ENCODE results near the gene ZBTB22. TPM values are rescaled to one million over a fixed set of nuclear protein-coding genes. Genes with fewer than 3 reads are reported as not detected.
A peak's percentile ranks its signal among the peaks of the same experiment; 100 is the strongest.

ZBTB22 gene
- total RNA-seq, 1 donor from 2014 or later, result 24.1 TPM

DNA sequence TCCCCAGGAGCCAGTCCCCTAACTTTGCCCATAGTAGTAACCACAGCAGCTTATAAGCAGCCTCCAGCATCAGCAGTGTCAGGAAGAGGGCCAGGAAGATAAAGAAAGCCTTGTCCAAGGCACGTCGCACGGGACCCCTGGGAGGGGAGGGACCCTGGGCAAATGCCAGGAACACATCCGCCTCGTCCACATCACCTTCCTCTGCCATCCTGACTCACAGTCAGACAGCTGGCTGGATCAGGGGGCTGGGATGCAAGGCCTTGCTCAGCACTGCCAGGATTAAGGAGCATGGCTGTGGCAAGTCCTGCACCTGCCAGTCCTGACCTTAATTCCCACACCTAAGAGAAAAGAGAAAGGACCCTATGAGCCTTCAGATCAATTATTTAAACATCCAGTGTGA, 11.5 kb upstream of the ZBTB22 start:
- DNase-seq (ENCODE audit: low read depth), result no peak

DNA sequence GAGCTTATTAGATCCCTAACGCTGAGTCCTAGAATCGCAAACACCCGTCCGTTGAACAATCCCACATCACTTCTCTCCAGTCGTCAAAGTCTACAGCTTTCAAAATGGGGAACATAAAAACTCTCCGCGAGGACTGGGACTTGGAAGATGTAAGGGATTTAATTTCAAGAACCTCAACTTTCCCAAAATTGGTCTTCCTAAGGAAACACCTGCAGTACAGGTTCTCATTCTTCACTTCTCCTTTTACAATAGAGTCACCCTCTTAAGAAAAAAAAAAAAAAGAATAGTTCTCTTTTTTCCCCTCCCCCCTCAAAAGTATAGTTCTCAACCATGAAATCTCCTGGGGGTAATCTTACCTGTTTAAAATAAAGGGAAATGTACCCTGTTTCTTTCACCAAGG, 6.6 kb upstream of the ZBTB22 start:
- DNase-seq (ENCODE audit: low read depth), result no peak

DNA sequence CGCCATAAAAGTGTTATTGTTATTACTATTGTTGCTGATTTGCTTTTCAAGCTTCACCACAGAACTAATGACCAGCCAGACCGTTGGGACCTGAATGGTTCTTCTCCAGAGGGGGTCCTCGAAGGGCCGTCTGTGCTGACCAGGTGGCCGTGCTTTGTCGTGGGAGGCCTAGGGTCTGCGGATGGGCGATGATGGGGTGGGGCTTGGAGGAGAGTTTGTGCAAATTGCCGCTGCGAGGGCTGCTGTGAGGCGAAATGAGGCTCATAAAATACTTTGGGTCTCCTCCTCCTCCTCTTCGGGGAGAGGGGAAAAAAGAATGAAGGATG, 6.0 kb upstream of the ZBTB22 start:
- no peak for DNase-seq (ENCODE audit: low read depth)

DNA sequence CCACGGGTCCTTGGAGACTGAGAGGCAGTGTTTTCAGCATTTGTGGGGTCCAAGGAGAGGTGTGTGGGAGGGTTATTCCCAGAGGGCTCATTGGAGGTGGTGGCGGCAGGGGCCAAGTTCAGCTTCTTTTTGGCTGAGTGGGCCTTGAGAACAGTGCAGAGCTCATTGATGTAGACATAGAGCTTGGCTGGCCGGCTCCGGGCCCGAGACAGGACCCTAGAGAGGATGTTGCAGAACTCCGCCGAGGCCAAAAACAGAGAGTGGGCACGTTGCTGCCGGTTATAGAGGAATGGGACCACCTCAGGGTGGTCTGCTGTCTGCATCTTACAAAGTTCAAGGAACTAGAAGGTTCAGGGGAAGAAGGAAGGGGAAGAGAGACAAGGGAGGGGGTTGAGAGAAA, 3.7 kb upstream of the ZBTB22 start:
- DNase-seq (ENCODE audit: low read depth), result no peak

DNA sequence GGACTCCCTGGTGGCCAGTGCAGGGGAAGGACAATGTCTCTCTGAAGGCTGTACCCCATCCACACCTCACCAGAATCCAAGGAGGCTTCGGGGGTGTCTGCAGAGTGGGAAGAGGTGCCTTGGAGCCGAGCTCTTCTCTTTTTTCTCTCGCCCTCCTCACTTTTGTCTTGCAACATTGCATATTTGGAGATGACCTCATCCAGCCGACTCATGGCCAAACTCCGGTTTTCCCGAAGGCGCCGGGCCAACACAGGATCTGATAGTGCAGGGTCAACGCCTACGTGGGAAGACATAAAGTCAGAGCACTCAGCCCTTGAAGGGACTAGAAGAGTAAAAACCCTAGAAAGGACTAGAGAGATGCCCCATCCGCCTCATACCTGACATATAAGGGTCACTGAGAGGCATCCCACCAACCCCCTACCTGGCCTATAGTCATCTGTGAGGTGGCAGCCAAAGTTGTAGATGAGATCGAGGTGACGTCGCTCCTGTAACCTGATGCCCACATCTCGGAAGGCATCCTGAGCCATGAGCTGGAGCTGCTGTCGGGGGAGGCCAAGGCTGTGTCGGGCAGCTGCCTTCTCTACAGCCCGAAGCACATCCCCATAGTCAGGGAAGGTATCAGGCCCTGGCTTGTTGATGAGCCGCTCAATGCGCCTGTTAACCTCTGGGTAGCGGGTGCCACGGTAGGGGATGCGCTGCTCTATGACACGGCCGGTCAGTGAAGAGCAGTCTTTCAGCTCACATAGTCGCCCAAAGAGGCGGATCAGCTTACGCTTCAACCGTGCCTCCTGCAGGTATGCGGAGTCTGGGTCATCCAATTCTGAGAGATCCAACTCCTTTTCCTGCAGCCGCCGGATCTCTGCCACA, 3.0 kb upstream of the ZBTB22 start:
- no peak for DNase-seq (ENCODE audit: low read depth)

DNA sequence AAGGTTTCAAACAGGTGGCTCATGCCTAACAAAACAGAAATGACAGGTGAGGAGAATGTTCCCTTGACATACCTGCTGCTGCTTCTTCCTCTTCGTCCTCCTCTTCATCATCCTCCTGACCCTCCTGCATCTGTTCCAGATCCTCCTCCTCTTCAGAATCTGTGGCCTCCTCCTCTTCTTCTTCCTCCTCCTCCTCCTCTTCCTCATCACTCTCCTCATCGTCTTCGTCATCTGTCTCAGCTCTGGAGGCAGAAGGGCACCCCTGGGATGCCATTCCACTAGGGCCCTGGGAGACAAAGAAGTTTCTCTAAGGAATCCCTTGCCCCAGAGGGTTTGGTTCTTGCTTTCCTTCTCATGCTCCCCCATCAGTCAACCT, 2.4 kb upstream of the ZBTB22 start:
- DNase-seq (ENCODE audit: low read depth), result no peak

DNA sequence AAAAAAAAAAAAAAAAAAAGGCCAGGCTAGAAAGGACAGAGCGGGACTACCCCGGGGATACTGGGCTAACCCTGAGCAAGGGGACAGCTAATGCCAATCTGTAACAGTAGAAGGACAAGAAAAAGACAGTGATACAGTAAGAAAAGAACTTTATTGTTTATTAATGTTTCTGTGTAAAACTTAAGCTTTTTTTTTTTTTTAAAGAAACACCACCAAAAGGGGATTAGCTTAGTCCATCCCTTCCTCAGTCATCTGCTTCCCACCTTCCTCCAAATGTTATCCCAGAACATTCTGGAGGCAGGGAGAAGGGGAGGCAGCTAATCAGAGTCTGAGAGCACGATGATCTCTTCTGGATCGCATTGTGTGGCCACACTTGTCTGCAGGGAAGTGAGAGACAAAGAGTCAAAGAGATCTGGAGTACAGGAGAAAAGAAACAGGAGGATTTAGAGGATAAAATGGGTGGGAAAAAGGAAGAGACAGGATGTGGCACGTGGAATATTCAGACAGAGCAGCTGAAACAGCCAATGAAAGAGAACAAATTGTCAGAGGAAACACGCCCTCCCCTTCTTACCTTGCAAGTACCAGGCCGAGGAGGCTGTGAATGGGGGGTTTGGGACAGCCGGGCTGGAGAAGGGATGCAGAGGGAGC, 1.0 kb upstream of the ZBTB22 start:
- DNase-seq (ENCODE audit: low read depth), result no peak

DNA sequence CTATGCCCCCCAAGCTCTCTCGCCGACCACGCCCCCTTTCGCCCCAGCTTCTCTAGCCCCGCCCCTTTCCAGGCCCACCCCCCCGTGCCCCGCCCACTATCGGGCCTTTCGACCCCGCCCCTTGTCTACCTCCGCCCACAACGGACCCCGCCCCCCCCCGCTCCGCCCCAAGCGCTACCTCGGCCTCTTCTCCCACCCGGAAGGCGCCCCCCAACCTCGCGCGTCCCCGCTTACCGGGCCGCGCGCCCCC, 200 bp downstream of the ZBTB22 start:
- DNase-seq (ENCODE audit: low read depth), result no peak

DNA sequence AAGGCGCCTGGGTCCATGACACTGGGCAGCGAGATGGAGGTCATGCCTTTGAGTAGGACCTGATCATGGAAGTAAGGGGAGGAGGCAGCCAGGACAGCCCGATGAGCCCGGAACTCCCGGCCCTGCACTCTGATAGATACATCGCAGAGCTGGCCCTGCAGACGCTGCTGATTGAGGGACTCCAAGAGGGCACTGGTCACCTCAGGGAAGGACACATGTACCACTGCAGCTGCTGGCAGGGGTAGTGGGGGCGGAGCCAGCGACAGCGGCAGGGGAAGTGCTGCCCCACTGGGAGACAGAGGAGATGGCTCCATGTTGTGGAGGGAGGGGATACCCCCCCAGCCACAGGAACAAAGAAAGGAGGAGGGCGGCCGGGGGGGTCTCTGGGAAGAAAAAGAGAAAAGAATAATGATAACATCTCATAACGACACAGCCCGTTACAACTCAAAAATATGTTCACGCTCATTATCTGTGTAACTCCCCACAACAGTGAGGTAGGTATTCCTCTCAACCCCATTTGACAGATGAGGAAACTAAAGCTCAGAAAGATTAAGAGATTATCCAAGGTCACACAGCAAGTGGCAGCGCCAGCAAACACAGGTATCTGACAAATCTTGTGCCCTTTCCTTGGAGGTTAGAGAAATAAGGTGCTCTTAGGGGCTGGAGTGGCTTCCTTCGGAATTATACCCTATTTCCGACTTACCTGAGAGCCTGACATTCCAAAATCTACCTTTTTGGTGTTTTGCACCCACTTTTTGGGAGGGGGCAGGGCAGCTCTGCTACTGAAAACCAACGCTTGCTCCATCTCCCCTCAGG, 733 bp downstream of the ZBTB22 start:
- DNase-seq (ENCODE audit: low read depth), result no peak

DNA sequence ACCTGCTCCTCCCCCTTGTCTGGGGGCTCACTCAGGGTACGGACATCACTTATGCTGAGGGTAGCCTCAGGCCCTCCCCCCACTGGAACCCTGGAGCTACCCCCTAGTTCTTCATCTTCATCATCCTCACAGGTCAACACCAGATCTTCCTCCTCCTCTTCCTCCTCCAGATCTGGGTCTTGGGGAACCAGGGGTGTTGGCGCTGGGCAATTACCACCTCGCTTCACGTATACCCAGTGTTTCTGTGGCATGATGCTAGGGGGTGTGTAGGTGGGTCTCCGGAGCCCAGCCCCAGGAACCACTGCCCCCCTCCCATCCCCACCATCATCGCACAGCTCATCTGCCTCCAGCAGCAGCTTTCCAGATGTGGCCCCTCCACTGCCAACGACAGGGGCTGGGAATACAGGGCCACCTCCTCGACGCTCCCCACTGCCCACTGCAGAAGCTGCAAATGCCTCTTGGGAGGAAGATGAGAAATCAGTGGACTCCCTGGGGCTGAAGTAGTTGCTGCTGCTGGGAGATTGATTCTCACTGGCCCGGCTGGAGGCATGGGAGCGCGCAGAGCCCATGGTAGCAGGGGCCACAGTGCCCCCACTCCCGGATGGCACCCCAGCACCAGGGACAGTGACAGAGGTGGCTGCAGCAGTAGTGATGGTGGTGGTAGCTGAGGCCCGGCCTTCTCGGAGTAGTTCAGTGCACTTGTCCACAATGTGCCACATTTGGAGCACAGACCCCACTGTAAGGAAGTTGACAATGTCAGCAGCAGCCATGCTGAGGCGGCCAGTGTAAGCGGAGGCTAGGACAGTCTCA, 1.5 kb downstream of the ZBTB22 start:
- no peak for DNase-seq (ENCODE audit: low read depth)

DNA sequence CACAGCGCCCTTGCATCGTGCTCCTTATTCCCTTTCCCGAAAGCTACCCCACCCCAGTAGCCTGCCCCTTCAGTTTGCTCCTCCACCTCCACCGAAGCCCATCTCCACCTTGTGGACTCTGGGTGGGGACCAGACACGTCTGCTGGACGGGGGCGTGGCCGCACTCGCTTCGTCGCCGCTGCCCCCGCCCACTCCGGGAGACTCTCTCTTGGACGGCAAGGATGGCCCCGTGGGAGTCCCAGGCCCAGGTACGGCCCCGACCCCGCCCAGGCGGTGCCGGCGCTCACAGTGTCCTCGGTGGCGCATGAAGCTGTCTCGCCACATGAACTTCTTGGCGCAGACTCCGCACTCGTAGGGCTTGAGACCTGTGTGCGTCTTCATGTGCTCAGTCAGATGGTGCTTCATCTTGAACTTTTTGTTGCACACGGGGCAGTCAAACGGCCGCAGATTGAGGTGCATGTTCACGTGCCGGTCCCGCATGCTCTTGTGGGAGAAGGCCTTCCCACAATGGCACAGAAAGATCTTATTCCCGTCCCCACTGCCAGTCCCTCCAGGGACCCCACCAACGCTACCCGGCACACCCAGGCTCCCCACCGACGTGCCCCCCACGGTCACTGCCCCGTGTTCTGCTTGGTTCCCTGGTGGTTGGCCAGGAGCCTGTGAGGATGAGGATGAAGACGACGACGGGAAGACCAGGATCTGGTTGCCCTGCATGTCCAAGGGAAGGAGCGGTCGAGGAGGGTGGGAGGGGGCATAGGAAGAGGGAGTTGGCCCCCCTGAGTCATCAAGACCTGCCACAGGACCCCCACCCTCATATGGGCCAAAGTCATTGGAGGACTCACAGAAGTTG, 2.4 kb downstream of the ZBTB22 start:
- no peak for DNase-seq (ENCODE audit: low read depth)

DNA sequence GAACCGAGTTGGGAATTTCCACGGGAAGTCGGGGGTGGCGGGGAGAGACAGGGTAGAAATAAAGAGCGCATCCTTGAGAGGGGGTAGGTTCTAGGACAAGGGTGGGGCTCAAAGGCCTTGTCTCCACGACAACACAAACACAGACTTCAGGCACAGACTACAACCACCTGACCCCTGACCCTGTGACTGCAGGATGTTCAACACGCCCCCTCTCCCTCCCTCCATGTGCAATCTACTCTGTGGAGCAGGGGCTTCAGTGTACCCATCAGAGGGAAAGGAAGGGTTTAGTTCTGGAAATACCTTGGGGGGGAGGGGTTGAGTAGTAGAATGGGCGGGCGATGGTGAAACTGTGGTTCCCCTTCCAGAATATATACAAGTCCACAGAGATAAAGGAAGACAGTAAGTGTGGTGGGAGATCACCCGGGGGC, 3.0 kb downstream of the ZBTB22 start:
- peak; percentile 82 for DNase-seq (ENCODE audit: low read depth)

DNA sequence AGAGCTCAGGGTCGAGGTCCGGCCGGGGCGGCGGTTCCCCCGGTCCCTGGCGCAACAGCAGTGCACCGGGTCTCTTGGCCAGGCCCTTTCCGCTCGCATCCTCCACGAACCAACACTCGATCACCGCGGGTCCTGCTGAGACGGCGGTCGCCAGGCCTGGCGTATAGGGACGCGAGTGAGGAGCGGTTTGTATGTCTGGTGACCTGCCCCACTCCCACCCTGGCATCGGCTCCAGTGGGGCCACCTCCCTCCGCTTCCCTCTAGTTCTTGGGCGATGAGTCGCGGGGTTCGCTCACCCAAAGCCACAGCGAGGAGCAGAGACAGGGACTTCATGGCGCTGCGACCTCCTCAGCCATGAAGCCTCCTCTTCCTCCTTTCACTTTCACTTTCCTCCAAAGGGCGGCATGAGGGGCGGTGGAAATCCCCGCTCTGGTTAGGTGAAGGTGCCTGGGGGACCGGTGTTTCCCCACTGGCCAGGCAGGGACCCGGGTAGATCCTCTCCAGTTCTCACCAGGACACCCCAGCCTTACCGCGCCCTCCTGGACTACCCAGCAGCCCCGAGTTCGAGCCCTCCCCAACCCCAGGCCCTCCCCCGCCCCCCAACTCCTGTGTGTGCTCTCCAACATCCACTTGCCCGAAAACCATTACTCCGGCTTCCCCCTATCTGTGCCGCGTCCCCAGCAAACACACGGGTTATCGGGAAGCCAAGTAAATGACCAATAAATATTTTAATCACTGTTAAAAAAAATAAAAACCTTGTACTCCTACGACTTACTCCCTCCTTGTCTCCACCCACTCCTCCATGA, 3.6 kb downstream of the ZBTB22 start, which contains the start of gene TAPBP:
Gene TAPBP (minus strand): TSS at position 370 of the 806 bp plus-strand sequence. CDS start 37 bp downstream, at position 333.
- peak; percentile 59 for DNase-seq (ENCODE audit: low read depth)

DNA sequence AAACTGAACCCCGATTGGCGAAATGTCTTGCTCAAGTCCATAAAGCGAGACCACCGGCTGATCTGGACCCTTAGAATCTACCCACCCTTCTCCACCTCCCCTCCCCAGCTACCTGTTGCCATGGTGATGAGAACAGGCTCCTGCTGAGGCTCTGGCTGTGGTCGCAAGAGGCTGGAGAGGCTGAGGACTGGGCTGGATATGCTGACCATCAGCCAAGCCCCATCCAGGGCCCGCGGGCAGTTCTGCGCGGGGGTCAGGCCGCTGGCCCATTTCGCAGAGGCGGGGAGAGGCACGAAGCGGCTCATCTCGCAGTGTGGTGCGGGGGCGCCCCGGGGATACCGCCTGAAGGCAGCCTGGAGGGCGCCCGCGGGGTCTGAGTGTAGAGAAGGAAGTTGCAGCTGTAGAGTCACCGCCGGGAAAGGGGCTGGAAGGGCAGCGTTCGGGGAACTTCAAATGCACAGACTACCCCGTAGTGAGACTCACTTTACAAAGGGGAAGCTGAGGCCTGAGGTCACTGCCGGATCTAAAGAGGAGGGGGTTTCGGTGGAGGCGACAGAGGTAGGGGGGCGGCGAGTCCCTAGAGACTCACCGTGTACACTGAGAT, 4.3 kb downstream of the ZBTB22 start:
- no peak for DNase-seq (ENCODE audit: low read depth)

DNA sequence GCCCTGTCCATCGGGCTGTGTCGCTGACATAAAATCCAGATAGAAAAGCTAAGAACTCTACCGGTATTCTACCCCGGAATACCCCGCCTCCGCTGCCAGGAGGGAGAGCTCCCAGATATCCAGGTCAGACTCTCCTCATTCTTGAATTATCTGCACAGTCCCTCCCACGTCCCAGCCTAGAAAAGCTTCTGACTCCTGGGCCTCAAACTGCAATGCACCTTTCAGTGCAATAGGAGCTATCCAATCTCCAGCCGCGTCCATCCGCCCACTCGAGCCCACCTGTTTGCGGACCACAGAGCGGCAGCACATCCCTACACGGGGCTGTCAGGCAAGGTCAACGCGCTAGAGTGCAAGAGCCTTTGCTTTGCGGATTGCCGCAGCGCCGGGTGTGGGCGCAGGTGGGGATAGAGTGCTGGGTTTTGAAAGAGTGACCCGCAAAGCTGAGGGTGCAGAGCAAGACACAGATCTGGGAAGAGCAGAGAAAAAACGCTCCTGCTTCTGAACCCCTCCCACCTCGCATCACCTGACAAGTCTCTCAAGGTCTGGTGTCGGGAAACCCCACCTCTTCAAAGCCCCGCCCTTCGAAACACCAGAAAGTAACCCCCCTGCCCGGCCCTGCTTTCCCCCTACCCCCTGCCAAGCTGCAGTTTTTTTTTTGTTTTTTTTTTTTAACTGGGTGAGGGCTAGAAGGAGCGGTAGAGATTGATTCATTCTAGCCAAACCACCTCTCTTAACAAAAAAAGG, 5.0 kb downstream of the ZBTB22 start:
- DNase-seq (ENCODE audit: low read depth), result peak; percentile 87

DNA sequence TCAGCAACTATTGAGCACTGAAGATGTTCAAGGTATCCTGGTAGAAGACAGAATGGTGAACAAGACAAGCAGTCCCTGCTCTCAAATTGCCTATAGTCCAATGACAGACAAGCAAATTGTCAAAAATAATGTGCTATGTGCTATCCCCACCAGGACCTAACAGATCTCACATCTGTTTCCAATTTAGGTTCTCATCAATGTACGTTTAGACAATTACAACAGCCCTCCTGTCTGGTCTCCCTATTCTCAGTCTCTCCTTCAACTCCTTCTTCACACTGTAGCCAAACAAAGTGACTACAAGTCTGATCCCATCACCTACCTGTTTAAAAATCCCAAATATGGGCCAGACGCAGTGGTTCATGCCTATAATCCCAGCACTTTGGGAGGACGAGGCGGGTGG, 11.2 kb downstream of the ZBTB22 start:
- no peak for DNase-seq (ENCODE audit: low read depth)

DNA sequence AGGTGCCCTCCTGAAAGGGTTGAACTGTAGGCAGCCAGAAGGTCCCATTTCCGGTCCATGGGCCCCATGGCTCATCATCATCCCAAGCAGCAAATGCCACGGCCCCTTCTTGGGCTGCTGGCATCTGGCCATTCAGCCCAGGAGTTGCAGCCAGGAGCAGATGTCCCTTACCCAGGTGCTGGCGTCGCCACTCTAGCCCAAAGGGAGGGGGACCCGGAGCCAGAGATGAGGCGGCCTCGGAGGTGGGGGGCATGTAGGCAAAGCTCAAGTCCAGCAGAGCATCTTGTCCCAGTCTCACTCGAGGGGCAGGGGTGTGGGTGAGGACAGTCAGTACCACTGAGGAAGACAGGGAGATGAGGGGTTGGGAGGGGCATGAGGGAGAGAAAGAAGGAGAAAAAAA, 12.5 kb downstream of the ZBTB22 start:
- no peak for DNase-seq (ENCODE audit: low read depth)

DNA sequence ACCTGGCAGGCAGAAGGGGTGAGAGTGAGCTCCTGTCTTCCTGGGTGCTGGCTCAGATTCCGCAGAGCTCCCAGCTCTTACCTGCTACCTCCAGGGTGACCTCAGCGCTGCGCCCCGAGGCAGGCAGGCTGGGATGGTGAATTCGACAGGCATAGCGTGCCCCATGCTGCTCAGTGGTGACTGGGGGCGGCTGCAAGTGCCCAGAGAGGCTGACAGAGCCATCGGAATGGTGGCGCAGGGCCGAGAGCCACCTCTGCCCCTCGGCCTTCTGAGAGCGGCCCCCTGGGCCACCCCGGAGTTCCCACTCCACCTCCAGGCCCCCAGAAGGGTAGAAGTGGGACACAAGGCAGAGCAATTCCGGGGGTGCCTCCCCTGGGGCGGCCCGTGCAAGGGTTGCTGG, 13.3 kb downstream of the ZBTB22 start:
- no peak for DNase-seq (ENCODE audit: low read depth)

DNA sequence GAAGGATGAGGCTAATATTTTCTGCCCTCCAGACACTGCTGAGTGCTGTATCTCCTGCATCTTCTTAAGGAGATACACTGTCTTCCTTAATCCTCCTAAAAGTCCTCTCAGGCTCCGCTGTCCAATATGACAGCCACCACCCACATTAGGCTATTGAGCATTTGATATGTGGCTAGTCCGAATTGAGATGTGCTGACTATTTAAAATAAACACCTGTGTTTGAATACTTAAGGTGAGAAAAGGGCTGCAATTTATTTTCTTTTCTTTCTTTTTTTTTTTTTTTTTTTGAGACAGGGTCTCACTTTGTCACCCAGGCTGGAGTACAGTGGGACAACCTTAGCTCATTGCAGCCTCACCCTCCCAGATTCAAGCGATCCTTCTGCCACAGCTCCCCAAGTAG, 15.7 kb downstream of the ZBTB22 start:
- no peak for DNase-seq (ENCODE audit: low read depth)

All from renal cortical epithelial cell (primary cell).